K562 treated with DMSO at 1 percent for 4 hours (cell line): ENCODE measurements around the gene SARNP. TPM values are rescaled to one million over a fixed set of nuclear protein-coding genes. Genes with fewer than 3 reads are reported as not detected.

ENCODE experiments used
- total RNA-seq: library from RNA; unstranded; fragments of 300-600 nt; gene quantifications from 2 replicates; pipeline ENCODE4 v1.2.3, GENCODE V29; 2022; ENCODE audit not compliant: insufficient read depth

SARNP gene
- total RNA-seq: 85.8 and 102 TPM in 2 replicates

GRCh38 chr12:55817345-55818139 is at the start of gene SARNP, which contains the start of gene ORMDL2:
SARNP (minus strand) TSS chr12:55817724; CDS start chr12:55817701, 23 bp downstream.
ORMDL2 (plus strand) TSS chr12:55818041; CDS start chr12:55819000, 959 bp downstream.

GRCh38 chr12:55842681-55843429 is 25.3 kb upstream of the SARNP start, which contains the start of gene MMP19:
MMP19 (minus strand) TSS chr12:55842936; CDS start chr12:55842830, 106 bp downstream.

GRCh38 chr12:55742719-55743405 is 74.7 kb downstream of the SARNP start, which contains the start of gene GDF11:
GDF11 (plus strand) TSS chr12:55743122; CDS start chr12:55743317, 195 bp downstream.

GRCh38 chr12:55728939-55729818 is 88.3 kb downstream of the SARNP start, which contains the start of gene CD63:
CD63 (minus strand) TSS chr12:55729009; CDS start chr12:55728341, 668 bp downstream.

GRCh38 chr12:55720071-55720564 is 97.4 kb downstream of the SARNP start, which contains the start of gene RDH5:
RDH5 (plus strand) TSS chr12:55720393; CDS start chr12:55721185, 792 bp downstream.

GRCh38 chr12:55715833-55716581 is 101.5 kb downstream of the SARNP start, which contains the start of gene BLOC1S1:
BLOC1S1 (plus strand) TSS chr12:55716046; CDS start chr12:55716052, 6 bp downstream.

GRCh38 chr12:55707841-55708694 is 109.5 kb downstream of the SARNP start, which contains the start of gene ITGA7:
ITGA7 (minus strand) TSS chr12:55707904; CDS start chr12:55707682, 222 bp downstream.

Other genes starting within 250 kb of the SARNP start
- gene OR2AP1, start 245.3 kb downstream of the SARNP start, total RNA-seq: not detected in 2 replicates
- not detected in 2 replicates for gene OR10P1, start 180.8 kb downstream of the SARNP start, total RNA-seq
- 0.65 and 1.3 TPM in 2 replicates for gene ITGA7, start 109.8 kb downstream of the SARNP start, total RNA-seq
- 54.8 and 73.4 TPM in 2 replicates for gene BLOC1S1, start 101.7 kb downstream of the SARNP start, total RNA-seq
- 1.5 TPM in 1 of 2 replicates, not detected in the other for gene RDH5, start 97.3 kb downstream of the SARNP start, total RNA-seq
- gene CD63, start 88.7 kb downstream of the SARNP start, total RNA-seq: 1,114 and 1,204 TPM in 2 replicates
- gene GDF11, start 74.6 kb downstream of the SARNP start, total RNA-seq: 7.7 and 11.9 TPM in 2 replicates
- 9.1 and 13.5 TPM in 2 replicates for gene ORMDL2, start 317 bp upstream of the SARNP start, total RNA-seq
- 9.9 and 12.9 TPM in 2 replicates for gene DNAJC14, start 11.9 kb upstream of the SARNP start, total RNA-seq
- 0.93 and 1.1 TPM in 2 replicates for gene MMP19, start 25.2 kb upstream of the SARNP start, total RNA-seq
- 29.5 and 32.9 TPM in 2 replicates for gene PYM1, start 110.2 kb upstream of the SARNP start, total RNA-seq
- gene DGKA, start 113.4 kb upstream of the SARNP start, total RNA-seq: 8.3 and 12.0 TPM in 2 replicates
- gene PMEL, start 148.3 kb upstream of the SARNP start, total RNA-seq: 3.4 and 4.0 TPM in 2 replicates
- 80.9 and 130 TPM in 2 replicates for gene CDK2, start 149.1 kb upstream of the SARNP start, total RNA-seq
- 25.8 and 33.8 TPM in 2 replicates for gene RAB5B, start 156.4 kb upstream of the SARNP start, total RNA-seq
- gene SUOX, start 179.6 kb upstream of the SARNP start, total RNA-seq: 13.9 and 18.6 TPM in 2 replicates
- gene IKZF4, start 203.3 kb upstream of the SARNP start, total RNA-seq: 11.4 and 12.3 TPM in 2 replicates
- 352 and 360 TPM in 2 replicates for gene RPS26, start 224.2 kb upstream of the SARNP start, total RNA-seq